PC-3 (cell line): Measurements from ENCODE around the gene PCNX2.

ENCODE experiments used
- CTCF ChIP-seq: fragments of 300-600 bp; sonication (generic); conservative IDR thresholded peaks from 2 replicates; pipeline ENCODE4 v1.5.1; 2017; ENCODE audit warnings: antibody characterized with exemption, low read depth, mild to moderate bottlenecking, low read length
- EZH2 ChIP-seq: fragments of 300-600 bp; sonication (generic); IDR thresholded peaks from one replicate; pipeline ENCODE4 v1.6.1; 2017; ENCODE audit warnings: antibody characterized with exemption, mild to moderate bottlenecking, low read length; ENCODE audit not compliant: unreplicated experiment
- EZH2phosphoT487 ChIP-seq: fragments of 300-600 bp; sonication (generic); IDR thresholded peaks from 2 replicates; pipeline ENCODE4 v1.6.1; 2018; ENCODE audit warnings: mild to moderate bottlenecking, antibody characterized with exemption, low read length, borderline replicate concordance

- TF ChIP-seq CTCF (no peak), EZH2 (no peak), EZH2phosphoT487 (no peak)
Observed at GRCh38 chr1:233334092-233334491, 38.6 kb upstream of the PCNX2 start.
